ENCODE measurements around the gene PNKP. TPM values are rescaled to one million over a fixed set of nuclear protein-coding genes. Genes with fewer than 3 reads are reported as not detected.
A peak's percentile ranks its signal among the peaks of the same experiment; 100 is the strongest.

Gene PNKP
- total and polyA plus RNA-seq, 9 of the 15 experiments (the other 6 are each of a cell fraction or from before 2014, with no cell fraction given) = 2.8 to 85.4 (median 25.3) TPM

- TF ChIP-seq TFAP4 (CRISPR knock-in tag; IDR thresholded peaks at IDR 0.05; ENCODE audit: borderline replicate concordance) (no peak), TEAD4 (IDR thresholded peaks at IDR 0.05; ENCODE audit: low read length) (0 out of 2 replicates have a peak, but pooled peaks have one; percentile 8), TEAD4 (CRISPR knock-in tag; IDR thresholded peaks at IDR 0.05; ENCODE audit: borderline replicate concordance) (no peak), FOXP1 (CRISPR knock-in tag; IDR thresholded peaks at IDR 0.05) (no peak)
Measured at GRCh38 chr19:49855676-49856573, 11.5 kb downstream of the PNKP start (continued).

DNA sequence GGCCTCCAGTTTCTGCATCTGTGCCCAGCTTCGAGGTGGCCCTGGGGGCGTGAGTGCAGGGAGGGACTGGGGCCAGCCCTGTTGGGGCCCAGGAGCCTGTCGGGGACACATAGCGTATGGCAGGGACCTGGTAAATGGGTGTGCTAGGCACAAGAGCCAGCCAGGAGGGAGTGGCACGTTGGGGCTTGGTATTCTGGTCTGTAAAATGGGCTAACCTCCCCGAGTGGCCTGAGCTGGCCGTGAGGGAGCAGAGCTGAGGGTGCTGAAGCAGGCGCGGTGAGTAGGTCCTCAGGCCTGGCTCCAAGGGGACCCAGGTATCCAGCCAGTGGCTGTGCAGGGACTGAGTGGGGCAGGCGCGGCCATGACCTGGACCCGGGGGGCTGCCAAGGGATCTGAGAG lies 12.1 kb downstream of the PNKP start:
- Histone ChIP-seq H2AFZ (ENCODE audit: low read depth, low read length) (no peak overlapping the region), H3K4me3 (no peak overlapping the region), H3K4me1 (replicated peaks in 1 of 2; ENCODE audit: control insufficient read depth in 2 of 2, insufficient read depth in 2 of 2, low read length in 2 of 2) (peaks cover 11 to 78% of the 10 kb centered on the region in 2 experiments), H3K9me3 (replicated peaks; ENCODE audit: control insufficient read depth, insufficient read depth, low read depth, low read length) (no peaks in the 10 kb centered on the region), H3K27ac (ENCODE audit: extremely low read depth, low read depth, low read length) (no peak overlapping the region), H3K27me3 (ENCODE audit: control insufficient read depth in 2 of 2, insufficient read depth in 2 of 2, low read length in 2 of 2) (no peaks in the 10 kb centered on the region), H3K4me2 (ENCODE audit: insufficient read depth, low read length) (no peak overlapping the region), H3K36me3 (ENCODE audit: control insufficient read depth, insufficient read depth, low read length) (peaks cover 76% of the 10 kb centered on the region), H3K9ac (ENCODE audit: insufficient read depth in 1 of 2, low read depth in 2 of 2, low read length in 2 of 2) (peak overlapping the region in 1 of 2 experiments; percentile 64; a peak in 2 of 4 replicates), H3K79me2 (ENCODE audit: control insufficient read depth, insufficient read depth, low read length) (peaks cover 37% of the 10 kb centered on the region), H3K9me1 (ENCODE audit: control insufficient read depth, insufficient read depth, low read length) (peaks cover 8% of the 10 kb centered on the region), H4K20me1 (replicated peaks; ENCODE audit: control insufficient read depth, insufficient read depth, low read length) (peaks cover 27% of the 10 kb centered on the region)
- FAIRE-seq (no peak), ATAC-seq (no peak), DNase-seq (ENCODE audit: extremely low read depth in 1 of 4, low spot score in 3 of 4) (no peak)
- in situ Hi-C loops (cut with MboI) = no loop called here
- intact Hi-C loops (cut with micrococcal nuclease) = no loop called here
- ChIA-PET CTCF (ENCODE audit: low intra/inter-chr PET ratio) (no interaction called here), POLR2A (interaction anchor here (0.6 to 1.7 kb wide), 2 partner anchors 21 to 43 kb away, joined by 3 to 4 read pairs; no protein-coding TSS in a partner anchor)
- no TSS peak for BruUV-seq (replicated peaks)
- WGBS (ENCODE audit: insufficient coverage, low coverage, missing lambda C conversion rate) = 91% methylated on average over 12 of the region's 12 CpGs
- TF ChIP-seq POLR2G (IDR thresholded peaks at IDR 0.05; ENCODE audit: low read depth, low read length) (peak; percentile 78), ZNF764 (CRISPR knock-in tag; IDR thresholded peaks at IDR 0.05; ENCODE audit: low read depth) (no peak), MYNN (IDR thresholded peaks at IDR 0.05) (no peak), MYNN (CRISPR knock-in tag; IDR thresholded peaks at IDR 0.05) (no peak), ZNF318 (IDR thresholded peaks at IDR 0.05; ENCODE audit: borderline replicate concordance in 1 of 2, low read depth in 1 of 2) (no peak), ZNF23 (CRISPR knock-in tag; IDR thresholded peaks at IDR 0.05) (no peak)
